NCI-H2107 (cell line): ENCODE results near the gene LRP1-AS.

Experiments
- DNase-seq: peaks from one replicate; lab custom pipeline; 2025; lab: John Stamatoyannopoulos, UW

Gene LRP1-AS

DNA sequence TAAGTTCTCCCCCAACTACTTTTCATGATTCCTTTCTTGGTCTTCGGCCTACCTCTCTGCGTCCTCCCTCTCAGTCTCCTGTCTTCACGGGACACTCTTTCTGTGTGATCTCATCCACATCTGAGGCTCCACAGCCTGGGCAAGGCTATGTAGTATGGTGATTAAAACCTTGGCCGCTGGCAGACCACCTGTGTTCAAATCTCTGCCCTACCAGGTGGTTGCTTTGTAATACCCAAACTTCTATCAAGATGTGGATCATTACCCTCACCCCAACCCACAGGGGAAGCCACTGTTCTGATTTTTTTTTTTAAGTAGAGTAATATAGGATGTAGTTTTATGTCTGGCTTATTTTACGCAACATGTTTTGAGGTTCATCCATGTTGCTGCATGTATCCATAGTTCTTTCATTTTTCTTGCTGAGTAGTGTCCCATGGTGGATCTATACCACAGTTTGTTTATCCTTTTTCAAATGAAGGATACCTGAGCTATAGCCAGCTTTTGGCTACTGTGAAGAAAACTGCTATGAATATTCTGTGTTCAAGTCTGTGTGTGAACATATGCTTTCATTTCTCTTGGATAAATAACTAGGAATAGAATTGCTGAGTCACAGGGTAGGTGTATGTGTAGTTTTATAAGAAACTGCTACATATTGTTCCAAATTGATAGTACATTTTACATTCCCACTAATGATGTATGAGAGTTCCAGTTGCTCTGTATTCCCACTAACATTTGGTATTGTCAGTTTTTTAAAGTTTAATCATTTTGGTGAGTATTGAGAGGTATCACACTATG, 27.9 kb downstream of the LRP1-AS start:
- DNase-seq, result no peak

DNA sequence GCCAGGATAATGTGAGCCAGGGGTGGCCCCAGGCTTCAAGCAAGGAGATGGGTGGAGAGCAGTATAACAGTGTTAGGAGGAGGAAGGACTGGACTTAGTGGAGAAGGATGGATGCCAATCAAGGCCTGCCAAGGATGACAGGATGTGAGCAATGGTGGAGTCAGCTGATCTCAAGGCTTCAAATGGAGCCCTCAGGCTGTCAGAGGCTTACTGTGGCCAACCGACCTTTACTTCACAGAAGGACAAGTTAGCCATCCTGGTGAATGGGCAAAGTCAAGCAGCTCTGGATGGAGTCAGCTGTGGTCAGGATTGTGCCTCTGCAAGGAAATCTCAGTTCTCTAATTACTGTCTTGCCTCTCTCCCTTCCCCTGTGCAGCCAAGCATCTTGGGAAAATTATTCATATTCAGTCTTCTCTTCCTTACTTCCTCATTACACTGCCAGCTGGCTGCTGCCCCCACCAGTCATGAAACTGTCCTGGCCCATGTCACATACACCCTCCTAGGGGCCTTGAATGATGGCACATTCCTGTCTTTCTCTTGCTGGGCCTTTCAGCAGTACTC, 28.6 kb downstream of the LRP1-AS start:
- DNase-seq, result no peak

GRCh38 chr12:57116580-57117281, 30.7 kb downstream of the LRP1-AS start:
- no peak for DNase-seq

GRCh38 chr12:57112492-57113294, 34.7 kb downstream of the LRP1-AS start:
- DNase-seq, result no peak

DNA sequence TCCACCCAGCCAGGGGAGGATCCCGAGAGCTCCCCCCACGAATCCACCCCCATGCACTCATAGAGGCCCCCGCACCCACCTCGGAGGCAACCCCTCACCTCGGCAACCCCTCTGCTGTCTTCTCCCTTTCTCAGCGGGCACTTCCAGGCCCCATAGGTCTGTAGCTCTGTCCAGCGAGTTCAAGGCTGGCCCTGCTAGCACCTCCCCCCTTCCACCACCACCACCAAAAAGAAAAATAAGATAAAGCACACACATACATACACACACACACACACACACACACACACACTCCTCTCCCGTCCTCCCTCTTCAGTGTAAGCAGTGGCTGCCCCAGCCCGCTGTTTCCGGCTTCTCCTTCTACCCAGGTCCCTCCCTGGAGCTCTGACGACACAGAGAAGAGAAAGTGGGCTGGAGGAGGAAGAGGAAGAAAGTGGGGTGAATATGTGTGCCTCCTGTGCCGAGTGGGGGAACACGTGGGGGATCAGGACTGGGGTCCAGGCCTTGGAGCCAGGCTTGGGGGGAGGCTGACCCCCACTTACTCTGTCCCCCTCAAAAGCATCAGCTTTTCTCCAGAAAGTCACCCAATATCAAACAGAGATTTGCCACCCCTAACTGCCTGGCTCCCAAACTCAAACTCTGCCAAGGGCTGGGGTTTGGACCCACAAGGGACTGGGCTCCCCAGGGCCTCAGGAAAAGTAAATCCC, 36.2 kb downstream of the LRP1-AS start, which contains the start of gene STAT6:
Gene STAT6 (minus strand): TSS at position 332 of the 704 bp plus-strand sequence. CDS start 3,084 bp downstream, outside the sequence.
- DNase-seq, result no peak

DNA sequence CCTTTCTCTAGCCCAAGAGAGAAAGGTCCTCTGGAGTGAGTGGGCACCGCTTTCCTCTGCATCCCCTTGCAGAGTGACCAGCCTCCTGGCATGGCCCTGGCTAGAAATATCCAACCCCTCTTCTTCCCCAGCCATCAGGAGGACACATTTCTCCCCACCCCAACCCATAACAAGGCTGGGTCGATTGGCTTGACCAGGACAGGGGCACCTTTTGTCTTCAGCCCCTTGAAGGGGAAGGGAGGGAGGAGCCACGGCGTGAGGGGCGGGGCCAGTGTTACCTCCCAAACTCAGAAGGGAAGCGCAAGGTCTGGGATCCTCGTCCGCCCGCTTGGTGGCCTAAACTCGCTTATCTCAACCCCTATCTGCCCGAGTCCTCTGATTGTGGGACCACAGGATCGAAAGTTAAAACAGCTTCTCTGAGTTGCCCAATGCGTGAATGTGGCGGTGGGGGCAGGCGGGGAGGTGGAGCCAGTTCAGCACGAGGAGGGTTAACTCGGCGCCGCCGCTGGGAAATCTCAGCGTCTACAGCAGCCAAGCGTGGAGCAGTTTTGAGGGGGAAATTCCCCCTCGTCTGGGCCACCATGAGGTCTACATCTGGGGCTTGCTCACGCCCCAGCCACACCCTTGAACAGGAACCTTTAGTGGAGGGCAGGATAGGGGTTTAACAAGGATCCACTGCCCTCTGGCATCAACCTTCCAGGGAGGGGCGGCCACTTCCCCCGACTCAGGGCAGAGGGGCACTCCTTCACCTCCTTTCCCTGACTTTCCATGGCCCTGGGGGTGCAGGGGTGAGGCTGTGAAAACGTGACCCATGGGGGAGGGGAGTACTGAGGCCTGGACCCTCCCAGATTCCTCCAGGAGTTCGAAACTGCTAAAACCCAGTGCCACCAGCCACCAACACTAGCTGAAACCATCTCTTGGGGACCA, 37.1 kb downstream of the LRP1-AS start:
- no peak for DNase-seq

GRCh38 chr12:57109207-57110103, 38.0 kb downstream of the LRP1-AS start:
- no peak for DNase-seq

DNA sequence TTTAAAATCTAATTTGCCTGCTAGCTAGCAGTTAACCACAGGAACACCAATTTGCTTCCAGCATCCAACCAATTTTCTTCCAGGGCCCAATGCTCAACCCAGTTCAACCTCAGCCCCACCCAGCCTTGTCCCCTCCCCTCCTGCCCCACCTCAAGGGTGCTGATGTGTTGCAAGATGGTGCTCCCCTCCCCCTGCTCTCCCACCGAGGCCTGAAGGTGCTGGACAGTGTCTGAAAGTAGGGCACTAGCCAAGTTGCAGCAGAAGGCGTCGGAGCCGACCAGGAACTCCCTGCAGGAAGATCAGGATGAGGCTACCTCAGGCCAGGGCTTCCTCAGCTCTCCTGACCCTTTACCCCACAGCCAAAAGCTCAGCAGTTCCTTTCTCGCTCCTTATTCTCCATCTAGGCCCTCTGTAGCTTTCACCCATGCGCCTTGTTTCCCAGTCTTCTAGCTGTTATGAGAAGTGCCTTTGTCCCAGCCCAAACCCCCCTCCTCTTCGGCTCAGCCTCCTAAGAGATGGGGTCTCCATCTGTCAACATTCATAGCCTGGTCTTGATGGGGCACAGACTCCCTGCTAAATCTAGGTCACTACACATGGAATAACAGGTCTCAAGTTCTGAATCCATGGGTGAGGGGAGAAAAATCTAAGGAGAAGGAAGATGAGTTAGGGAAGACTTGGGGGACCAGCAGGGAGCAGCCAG, 39.8 kb downstream of the LRP1-AS start:
- DNase-seq, result no peak

DNA sequence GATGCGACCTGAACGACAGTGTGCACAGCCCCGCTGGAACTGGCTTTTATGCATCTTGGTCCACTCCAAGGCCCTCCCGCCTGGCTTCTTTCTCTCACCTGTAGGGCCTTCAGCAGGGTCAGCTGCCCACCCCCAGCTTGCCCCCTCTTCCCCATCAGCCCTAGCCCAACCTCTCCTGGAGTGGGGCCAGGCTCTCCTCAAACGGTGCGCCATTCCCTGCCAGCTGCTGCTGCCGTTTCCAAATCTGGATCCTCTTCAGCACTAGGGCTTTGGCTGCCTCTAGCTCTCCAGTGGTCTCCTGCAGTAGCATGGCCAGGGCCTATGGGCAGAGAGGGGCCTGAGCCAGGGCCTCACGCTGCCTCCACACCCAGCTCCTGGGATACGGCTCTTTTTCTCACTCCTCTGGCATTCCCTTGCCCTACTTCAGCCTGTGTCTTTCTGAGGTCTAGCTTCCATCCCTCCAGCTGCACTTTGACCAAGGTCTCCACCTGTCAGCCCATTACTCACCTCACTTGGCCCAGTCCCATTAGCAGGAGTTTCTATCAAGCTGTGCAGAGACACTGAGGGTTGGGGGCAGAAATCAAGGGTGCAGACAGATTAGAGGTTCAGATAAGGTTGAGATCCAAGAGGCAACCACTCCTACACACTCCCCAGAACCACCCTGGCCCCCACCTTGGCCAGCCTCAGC, 41.3 kb downstream of the LRP1-AS start:
- DNase-seq, result no peak

GRCh38 chr12:57105011-57105753, 42.2 kb downstream of the LRP1-AS start:
- DNase-seq, result no peak

GRCh38 chr12:57104292-57104910, 43.0 kb downstream of the LRP1-AS start:
- DNase-seq, result no peak

GRCh38 chr12:57103856-57104255, 43.6 kb downstream of the LRP1-AS start:
- no peak for DNase-seq

DNA sequence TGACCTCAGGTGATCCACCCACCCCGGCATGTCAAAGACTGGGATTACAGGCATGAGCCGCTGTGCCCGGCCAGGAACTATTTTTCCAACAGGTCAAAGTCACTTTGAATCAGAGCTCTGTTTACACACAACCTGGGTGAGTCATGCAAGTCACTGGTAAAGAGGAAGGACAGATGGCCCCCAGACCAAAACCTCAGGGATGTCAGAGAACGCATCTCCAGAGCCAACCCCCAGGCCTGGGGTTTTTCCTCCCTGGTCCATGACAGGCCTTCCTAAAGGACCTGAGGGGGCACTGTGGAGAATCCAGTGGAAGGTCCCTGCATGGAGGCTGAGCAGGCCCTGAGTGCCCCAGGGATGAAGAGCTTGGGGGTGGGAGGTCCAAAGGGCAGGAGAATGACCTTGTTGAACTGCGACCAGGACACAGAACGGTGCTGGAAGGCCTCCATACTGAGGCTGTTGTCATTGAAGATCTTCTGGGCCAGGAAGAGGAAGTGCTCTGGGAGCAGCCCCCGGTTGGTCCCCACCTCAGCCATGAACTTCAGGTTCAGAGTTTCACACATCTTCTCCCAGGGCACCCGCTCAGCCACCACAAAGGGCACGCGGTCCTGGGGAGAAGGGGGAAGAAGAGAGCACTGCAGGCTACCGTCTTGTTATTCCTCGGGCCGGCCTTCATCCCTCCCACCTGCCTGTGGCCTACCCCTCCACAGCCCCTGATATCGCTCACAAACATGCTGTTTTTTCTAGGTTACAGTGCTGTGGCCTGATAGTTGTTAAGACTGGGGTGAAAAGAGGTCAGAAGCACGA, 45.3 kb downstream of the LRP1-AS start:
- DNase-seq, result no peak

GRCh38 chr12:57099766-57100165, 47.7 kb downstream of the LRP1-AS start:
- no peak for DNase-seq

DNA sequence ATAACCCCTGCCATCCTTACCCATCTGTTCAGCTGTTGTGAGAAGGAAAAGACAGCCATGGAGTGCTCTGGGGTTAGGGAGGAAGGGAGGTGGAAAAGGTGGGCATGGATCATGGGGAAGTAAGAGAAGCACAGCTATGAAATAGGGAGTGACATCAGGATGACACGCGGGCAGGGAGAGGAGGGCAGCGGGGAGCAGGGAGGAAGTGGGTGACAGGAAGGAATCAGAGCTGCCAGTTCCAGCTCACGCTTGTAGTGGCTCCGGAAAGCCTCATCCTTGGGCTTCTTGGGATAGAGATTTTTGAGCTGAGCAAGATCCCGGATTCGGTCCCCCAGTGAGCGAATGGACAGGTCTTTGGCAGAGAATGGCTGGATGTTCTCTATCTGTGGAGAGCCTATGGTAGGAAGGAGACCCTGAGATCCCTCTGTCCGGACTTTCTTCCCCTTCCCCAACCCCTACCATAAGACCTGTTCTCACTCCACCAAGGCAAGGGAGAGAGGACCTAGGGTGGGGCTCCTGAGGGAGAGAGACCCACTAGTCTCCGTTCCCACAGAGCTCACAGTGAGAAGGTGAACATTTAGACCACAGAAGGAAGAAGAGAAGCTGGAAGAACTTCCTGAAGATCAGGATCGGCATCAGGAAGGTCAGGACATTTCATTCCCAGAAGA, 48.2 kb downstream of the LRP1-AS start:
- no peak for DNase-seq

DNA sequence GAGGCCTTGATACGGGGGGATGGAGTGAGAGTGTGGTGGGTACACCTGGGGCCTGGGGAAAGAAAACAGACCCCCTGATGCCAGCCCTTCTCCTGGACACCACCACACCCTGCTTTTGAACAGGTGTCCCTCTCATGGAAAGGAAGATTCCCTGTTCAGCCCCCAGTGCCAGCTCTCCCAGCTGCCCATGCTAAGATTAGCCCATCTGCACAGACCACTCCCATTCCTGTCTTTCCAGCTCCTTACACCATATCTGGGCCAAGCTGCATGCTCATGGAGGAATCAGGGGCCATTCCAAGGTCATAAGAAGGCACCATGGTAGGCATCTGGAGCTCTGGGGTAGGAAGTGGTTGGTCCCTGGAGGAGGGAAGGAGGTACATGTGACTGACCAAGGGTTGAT, 48.9 kb downstream of the LRP1-AS start:
- no peak for DNase-seq
